ENCODE data around the gene NLRC5. TPM values are rescaled to one million over a fixed set of nuclear protein-coding genes. Genes with fewer than 3 reads are reported as not detected.

Gene NLRC5
- total and polyA plus RNA-seq, 9 of the 15 experiments (the other 6 are each of a cell fraction or from before 2014, with no cell fraction given) = 0.59 to 0.71 TPM; not detected in 7

DNA sequence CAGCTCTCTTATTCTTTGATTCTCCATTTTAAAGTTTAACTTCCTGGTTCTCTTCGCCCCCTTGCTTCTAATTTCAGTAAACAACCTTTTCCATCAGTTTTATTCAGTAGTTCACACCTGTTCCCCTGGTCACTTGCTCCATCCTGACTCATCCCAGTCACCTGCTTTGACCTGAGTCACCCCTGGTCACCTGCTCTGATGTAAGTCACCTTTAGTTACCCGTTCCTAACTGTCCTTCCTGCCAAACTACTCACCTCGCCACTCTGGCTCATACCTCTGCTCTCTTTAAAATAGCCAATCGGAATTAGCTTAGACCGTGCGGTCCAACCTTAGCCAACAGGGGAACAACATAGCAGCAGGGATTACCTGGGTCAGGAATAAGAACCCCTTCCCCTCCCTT lies 4.7 kb upstream of the NLRC5 start:
- H3K4me2 ChIP-seq (ENCODE audit: insufficient read depth, low read length) = no peak overlapping the region
- H3K9ac ChIP-seq (ENCODE audit: insufficient read depth in 1 of 2, low read depth in 2 of 2, low read length in 2 of 2) = no peak overlapping the region
- no peak for FAIRE-seq
- DNase-seq (ENCODE audit: extremely low read depth in 1 of 4, low spot score in 3 of 4) = no peak
- no TSS peak for BruUV-seq (replicated peaks)
- no peak for ATAC-seq
- peaks cover 30 to 70% of the 10 kb centered on the region in 2 experiments; a peak in 4 of 5 replicates for H3K27me3 ChIP-seq (ENCODE audit: control insufficient read depth in 2 of 2, insufficient read depth in 2 of 2, low read length in 2 of 2)
- POLR2A ChIA-PET = interaction anchor here (1.0 kb wide), 1 partner anchor 15 kb away, joined by 3 read pairs; no protein-coding TSS in a partner anchor
- no peak overlapping the region for H3K27ac ChIP-seq (ENCODE audit: extremely low read depth, low read depth, low read length)
- intact Hi-C loops (cut with micrococcal nuclease) (no loop called here), in situ Hi-C loops (cut with MboI) (no loop called here)
- peaks cover 4% of the 10 kb centered on the region for H4K20me1 ChIP-seq (replicated peaks; ENCODE audit: control insufficient read depth, insufficient read depth, low read length)
- peaks cover 0 to 7% of the 10 kb centered on the region in 2 experiments; a peak in 2 of 5 replicates for H3K4me1 ChIP-seq (replicated peaks in 1 of 2; ENCODE audit: control insufficient read depth in 2 of 2, insufficient read depth in 2 of 2, low read length in 2 of 2)
- no peaks in the 10 kb centered on the region for H3K36me3 ChIP-seq (ENCODE audit: control insufficient read depth, insufficient read depth, low read length)
- H2AFZ ChIP-seq (ENCODE audit: low read depth, low read length) = no peak overlapping the region
- H3K9me3 ChIP-seq (replicated peaks; ENCODE audit: control insufficient read depth, insufficient read depth, low read depth, low read length) = peaks cover 2% of the 10 kb centered on the region
- WGBS (ENCODE audit: insufficient coverage, low coverage, missing lambda C conversion rate) = 3% methylated on average over 6 of the region's 6 CpGs
- no peaks in the 10 kb centered on the region for H3K79me2 ChIP-seq (ENCODE audit: control insufficient read depth, insufficient read depth, low read length)
- CTCF ChIA-PET (ENCODE audit: low intra/inter-chr PET ratio) = no interaction called here
- no peaks in the 10 kb centered on the region for H3K9me1 ChIP-seq (ENCODE audit: control insufficient read depth, insufficient read depth, low read length)
- no peak overlapping the region for H3K4me3 ChIP-seq
- TF ChIP-seq ASH1L (IDR thresholded peaks at IDR 0.05; ENCODE audit: borderline replicate concordance, low read depth, partially characterized antibody) = no peak
- TF ChIP-seq PTTG1 (tag; IDR thresholded peaks at IDR 0.05; ENCODE audit: low read depth) = no peak
- TF ChIP-seq, protein P1, sequence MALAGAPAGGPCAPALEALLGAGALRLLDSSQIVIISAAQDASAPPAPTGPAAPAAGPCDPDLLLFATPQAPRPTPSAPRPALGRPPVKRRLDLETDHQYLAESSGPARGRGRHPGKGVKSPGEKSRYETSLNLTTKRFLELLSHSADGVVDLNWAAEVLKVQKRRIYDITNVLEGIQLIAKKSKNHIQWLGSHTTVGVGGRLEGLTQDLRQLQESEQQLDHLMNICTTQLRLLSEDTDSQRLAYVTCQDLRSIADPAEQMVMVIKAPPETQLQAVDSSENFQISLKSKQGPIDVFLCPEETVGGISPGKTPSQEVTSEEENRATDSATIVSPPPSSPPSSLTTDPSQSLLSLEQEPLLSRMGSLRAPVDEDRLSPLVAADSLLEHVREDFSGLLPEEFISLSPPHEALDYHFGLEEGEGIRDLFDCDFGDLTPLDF (CRISPR knock-in tag; IDR thresholded peaks at IDR 0.05) = no peak
- TF ChIP-seq, protein P2, sequence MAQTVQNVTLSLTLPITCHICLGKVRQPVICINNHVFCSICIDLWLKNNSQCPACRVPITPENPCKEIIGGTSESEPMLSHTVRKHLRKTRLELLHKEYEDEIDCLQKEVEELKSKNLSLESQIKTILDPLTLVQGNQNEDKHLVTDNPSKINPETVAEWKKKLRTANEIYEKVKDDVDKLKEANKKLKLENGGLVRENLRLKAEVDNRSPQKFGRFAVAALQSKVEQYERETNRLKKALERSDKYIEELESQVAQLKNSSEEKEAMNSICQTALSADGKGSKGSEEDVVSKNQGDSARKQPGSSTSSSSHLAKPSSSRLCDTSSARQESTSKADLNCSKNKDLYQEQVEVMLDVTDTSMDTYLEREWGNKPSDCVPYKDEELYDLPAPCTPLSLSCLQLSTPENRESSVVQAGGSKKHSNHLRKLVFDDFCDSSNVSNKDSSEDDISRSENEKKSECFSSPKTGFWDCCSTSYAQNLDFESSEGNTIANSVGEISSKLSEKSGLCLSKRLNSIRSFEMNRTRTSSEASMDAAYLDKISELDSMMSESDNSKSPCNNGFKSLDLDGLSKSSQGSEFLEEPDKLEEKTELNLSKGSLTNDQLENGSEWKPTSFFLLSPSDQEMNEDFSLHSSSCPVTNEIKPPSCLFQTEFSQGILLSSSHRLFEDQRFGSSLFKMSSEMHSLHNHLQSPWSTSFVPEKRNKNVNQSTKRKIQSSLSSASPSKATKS (CRISPR knock-in tag; IDR thresholded peaks at IDR 0.05) = no peak
- no peak for TF ChIP-seq POLR2H (tag; IDR thresholded peaks at IDR 0.05; ENCODE audit: low read depth)
- TF ChIP-seq, protein P3, sequence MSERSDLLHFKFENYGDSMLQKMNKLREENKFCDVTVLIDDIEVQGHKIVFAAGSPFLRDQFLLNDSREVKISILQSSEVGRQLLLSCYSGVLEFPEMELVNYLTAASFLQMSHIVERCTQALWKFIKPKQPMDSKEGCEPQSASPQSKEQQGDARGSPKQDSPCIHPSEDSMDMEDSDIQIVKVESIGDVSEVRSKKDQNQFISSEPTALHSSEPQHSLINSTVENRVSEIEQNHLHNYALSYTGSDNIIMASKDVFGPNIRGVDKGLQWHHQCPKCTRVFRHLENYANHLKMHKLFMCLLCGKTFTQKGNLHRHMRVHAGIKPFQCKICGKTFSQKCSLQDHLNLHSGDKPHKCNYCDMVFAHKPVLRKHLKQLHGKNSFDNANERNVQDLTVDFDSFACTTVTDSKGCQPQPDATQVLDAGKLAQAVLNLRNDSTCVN (CRISPR knock-in tag; IDR thresholded peaks at IDR 0.05) = no peak
- no peak for TF ChIP-seq MTA2 (IDR thresholded peaks at IDR 0.05; ENCODE audit: low read depth)
- TF ChIP-seq SRSF1 (IDR thresholded peaks at IDR 0.05; ENCODE audit: low read depth, low read length) = no peak
- TF ChIP-seq HCFC1 (IDR thresholded peaks at IDR 0.05; ENCODE audit: low read depth, low read length) = no peak
- no peak for TF ChIP-seq POLR3G (IDR thresholded peaks at IDR 0.05; ENCODE audit: extremely low read depth, insufficient read length, insufficient replicate concordance)
- no peak for TF ChIP-seq HMGN3 (IDR thresholded peaks at IDR 0.05; ENCODE audit: borderline replicate concordance, extremely low read depth, insufficient read length, low read depth, low read length)
- no peak for TF ChIP-seq IRF2 (CRISPR knock-in tag; IDR thresholded peaks at IDR 0.05)
- TF ChIP-seq CREBBP (IDR thresholded peaks at IDR 0.05; ENCODE audit: low read depth, low read length) = no peak
- no peak for TF ChIP-seq ZNF583 (CRISPR knock-in tag; IDR thresholded peaks at IDR 0.05)
- TF ChIP-seq ZNF551 (CRISPR knock-in tag; IDR thresholded peaks at IDR 0.05) = no peak
- TF ChIP-seq ZBTB17 (CRISPR knock-in tag; IDR thresholded peaks at IDR 0.05) = no peak
- no peak for TF ChIP-seq TGIF2 (CRISPR knock-in tag; IDR thresholded peaks at IDR 0.05)
